ENCODE measurements around the gene DYNC1I1. TPM values are rescaled to one million over a fixed set of nuclear protein-coding genes. Genes with fewer than 3 reads are reported as not detected.

DYNC1I1 gene
- polyA plus RNA-seq, 6 donors from 2014 or later = not detected

- Mint-ChIP-seq H3K4me3 (no peak overlapping the region), H3K9me3 (no peaks in the 10 kb centered on the region), H3K4me1 (no peaks in the 10 kb centered on the region), H3K36me3 (peaks cover 19 to 23% of the 10 kb centered on the region in 2 donors), H3K27me3 (no peaks in the 10 kb centered on the region), H3K27ac (no peak overlapping the region)
- no peak for ATAC-seq (ENCODE audit: low read depth in 2 of 2)
- no peak for DNase-seq
Observed at GRCh38 chr7:96121752-96122151, 349.4 kb downstream of the DYNC1I1 start.

- Mint-ChIP-seq H3K4me1 (no peaks in the 10 kb centered on the region), H3K27ac (peak overlapping the region in 1 of 6 donors; percentile 2), H3K9me3 (no peaks in the 10 kb centered on the region), H3K4me3 (no peak overlapping the region), H3K27me3 (no peaks in the 10 kb centered on the region), H3K36me3 (peaks cover 19 to 23% of the 10 kb centered on the region in 2 donors)
- DNase-seq (no peak), ATAC-seq (ENCODE audit: low read depth in 2 of 2) (no peak)
Observed at GRCh38 chr7:96122746-96123145, 350.4 kb downstream of the DYNC1I1 start.

GRCh38 chr7:96126382-96126781, 354.0 kb downstream of the DYNC1I1 start:
- H3K36me3 Mint-ChIP-seq = peaks cover 17 to 23% of the 10 kb centered on the region in 2 donors
- H3K4me3 Mint-ChIP-seq = no peak overlapping the region
- no peak overlapping the region for H3K27ac Mint-ChIP-seq
- no peak for ATAC-seq (ENCODE audit: low read depth in 2 of 2)
- no peaks in the 10 kb centered on the region for H3K4me1 Mint-ChIP-seq
- H3K9me3 Mint-ChIP-seq = no peaks in the 10 kb centered on the region
- no peaks in the 10 kb centered on the region for H3K27me3 Mint-ChIP-seq
- DNase-seq = no peak

- Mint-ChIP-seq H3K4me3 (no peak overlapping the region), H3K4me1 (no peaks in the 10 kb centered on the region), H3K27me3 (no peaks in the 10 kb centered on the region), H3K9me3 (no peaks in the 10 kb centered on the region), H3K36me3 (peaks cover 16 to 20% of the 10 kb centered on the region in 2 donors), H3K27ac (peak overlapping the region in 1 of 6 donors; percentile 54)
- ATAC-seq (ENCODE audit: low read depth in 2 of 2) (no peak), DNase-seq (no peak)
Observed at GRCh38 chr7:96127746-96128145, 355.4 kb downstream of the DYNC1I1 start.

GRCh38 chr7:96131525-96131924, 359.2 kb downstream of the DYNC1I1 start:
- Mint-ChIP-seq H3K27ac (peak overlapping the region in 2 of 6 donors; percentile 7 to 52), H3K36me3 (peaks cover 30 to 53% of the 10 kb centered on the region in 2 donors), H3K4me3 (no peak overlapping the region), H3K4me1 (no peaks in the 10 kb centered on the region), H3K9me3 (no peaks in the 10 kb centered on the region), H3K27me3 (no peaks in the 10 kb centered on the region)
- no peak for ATAC-seq (ENCODE audit: low read depth in 2 of 2)
- DNase-seq = no peak

- H3K9me3 Mint-ChIP-seq = no peaks in the 10 kb centered on the region
- H3K4me3 Mint-ChIP-seq = no peak overlapping the region
- peaks cover 23 to 55% of the 10 kb centered on the region in 2 donors for H3K36me3 Mint-ChIP-seq
- no peak for DNase-seq
- no peaks in the 10 kb centered on the region for H3K4me1 Mint-ChIP-seq
- H3K27me3 Mint-ChIP-seq = no peaks in the 10 kb centered on the region
- no peak overlapping the region for H3K27ac Mint-ChIP-seq
- no peak for ATAC-seq (ENCODE audit: low read depth in 2 of 2)
Observed at GRCh38 chr7:96135241-96135640, 362.9 kb downstream of the DYNC1I1 start.

- Mint-ChIP-seq H3K27me3 (no peaks in the 10 kb centered on the region), H3K36me3 (peaks cover 17 to 48% of the 10 kb centered on the region in 2 donors), H3K4me1 (no peaks in the 10 kb centered on the region), H3K27ac (no peak overlapping the region), H3K9me3 (peaks cover 0 to 2% (median 0%) of the 10 kb centered on the region in 7 donors), H3K4me3 (peak overlapping the region in 1 of 8 donors; percentile 31)
- no peak for DNase-seq
- ATAC-seq (ENCODE audit: low read depth in 2 of 2) = no peak
Observed at GRCh38 chr7:96136600-96137239, 364.4 kb downstream of the DYNC1I1 start.

- Mint-ChIP-seq H3K36me3 (peaks cover 14 to 31% of the 10 kb centered on the region in 2 donors), H3K4me3 (no peak overlapping the region), H3K27ac (peak overlapping the region in 1 of 6 donors; percentile 9), H3K4me1 (no peaks in the 10 kb centered on the region), H3K27me3 (no peaks in the 10 kb centered on the region), H3K9me3 (peaks cover 0 to 2% (median 0%) of the 10 kb centered on the region in 7 donors)
- DNase-seq (no peak), ATAC-seq (ENCODE audit: low read depth in 2 of 2) (no peak)
Observed at GRCh38 chr7:96143495-96144259, 371.3 kb downstream of the DYNC1I1 start.

GRCh38 chr7:96144260-96144526, 371.8 kb downstream of the DYNC1I1 start:
- peaks cover 0 to 2% (median 0%) of the 10 kb centered on the region in 7 donors for H3K9me3 Mint-ChIP-seq
- H3K27ac Mint-ChIP-seq = no peak overlapping the region
- no peaks in the 10 kb centered on the region for H3K27me3 Mint-ChIP-seq
- no peak for DNase-seq
- H3K36me3 Mint-ChIP-seq = peaks cover 14 to 36% of the 10 kb centered on the region in 2 donors
- no peak overlapping the region for H3K4me3 Mint-ChIP-seq
- no peak for ATAC-seq (ENCODE audit: low read depth in 2 of 2)
- no peaks in the 10 kb centered on the region for H3K4me1 Mint-ChIP-seq

Other genes starting within 250 kb of the DYNC1I1 start
- 10 to 100 TPM in 1 of 6 donors, 1 to 10 TPM in 5; 1.3 to 32.4 (median 2.5) TPM for gene PDK4, start 176.0 kb upstream of the DYNC1I1 start, polyA plus RNA-seq (ENCODE audit: low read depth in 6 of 6)

Measured in naive B cell (primary cell).